GM12874 (cell line): ENCODE measurements around the gene TENM4.

ENCODE experiments used
- CTCF ChIP-seq: IDR thresholded peaks from 2 replicates; pipeline ENCODE4 v1.5.1; 2011; ENCODE audit warnings: low read depth, mild to moderate bottlenecking, control low read depth, low read length, moderate library complexity; ENCODE audit not compliant: insufficient read depth

Gene TENM4

DNA sequence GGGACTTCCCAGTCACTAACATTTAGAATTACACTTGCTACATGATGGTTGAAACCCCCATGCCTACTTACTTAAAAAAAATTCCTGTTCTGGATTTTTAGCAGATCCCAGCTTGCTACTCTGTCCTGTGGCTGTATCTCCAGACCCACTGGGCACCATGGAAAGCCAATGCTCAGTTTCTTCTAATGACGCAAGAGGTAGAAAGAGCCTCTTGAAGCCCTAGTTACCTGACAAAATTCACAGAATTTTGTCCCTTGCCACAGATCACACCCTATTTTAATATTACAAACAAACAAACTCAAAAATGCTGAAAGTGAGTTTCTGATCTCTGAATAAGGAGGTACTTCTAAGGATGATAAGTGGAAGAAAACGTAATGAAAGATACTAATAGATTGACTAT lies 24.3 kb upstream of the TENM4 start:
- no peak for TF ChIP-seq CTCF

- TF ChIP-seq CTCF = no peak
These were observed 21.1 kb upstream of the TENM4 start for GRCh38 chr11:79461666-79462645.

DNA sequence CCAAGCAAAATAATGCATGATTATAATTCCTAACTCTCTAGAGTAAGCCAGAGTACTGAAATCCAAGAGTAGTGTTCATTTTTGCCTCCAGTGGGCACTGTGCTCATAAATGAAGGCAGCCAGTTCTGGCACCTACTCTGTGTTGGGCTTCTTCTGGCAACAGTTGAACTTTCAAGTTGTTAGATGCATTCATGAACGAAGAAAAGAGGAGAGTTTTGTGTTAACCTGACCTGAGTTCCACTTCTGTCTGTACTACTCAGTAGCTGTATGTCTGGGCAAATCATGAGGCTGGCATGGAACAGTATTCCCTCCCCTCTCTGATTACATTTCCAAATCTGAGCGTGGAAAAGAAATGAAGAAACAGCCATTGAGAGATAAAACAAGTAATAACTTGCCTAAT lies 20.3 kb upstream of the TENM4 start:
- peak; percentile 52; the same call in 1 of the 2 replicates for TF ChIP-seq CTCF

GRCh38 chr11:79458709-79459108 lies 17.9 kb upstream of the TENM4 start:
- no peak for TF ChIP-seq CTCF

DNA sequence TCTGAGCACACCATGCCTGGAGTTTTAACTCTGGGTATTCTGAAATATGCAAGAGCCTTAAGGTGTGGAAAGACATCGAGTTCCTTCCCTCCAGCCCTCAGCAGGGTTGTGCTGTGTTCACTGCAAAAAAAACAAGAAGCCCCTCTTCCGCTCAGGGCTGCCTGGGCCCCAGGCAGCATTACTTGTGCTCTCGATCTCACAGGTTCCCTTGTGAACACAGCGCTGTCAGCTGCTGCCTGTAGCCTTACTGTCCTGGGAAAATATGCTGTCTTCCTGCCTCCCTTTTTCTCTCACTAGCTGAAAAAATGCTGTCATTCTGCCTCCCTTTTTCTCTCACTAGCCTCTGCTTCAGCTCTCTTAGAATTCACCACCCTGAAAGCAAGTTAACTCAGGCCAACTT lies 15.7 kb upstream of the TENM4 start:
- no peak for TF ChIP-seq CTCF

DNA sequence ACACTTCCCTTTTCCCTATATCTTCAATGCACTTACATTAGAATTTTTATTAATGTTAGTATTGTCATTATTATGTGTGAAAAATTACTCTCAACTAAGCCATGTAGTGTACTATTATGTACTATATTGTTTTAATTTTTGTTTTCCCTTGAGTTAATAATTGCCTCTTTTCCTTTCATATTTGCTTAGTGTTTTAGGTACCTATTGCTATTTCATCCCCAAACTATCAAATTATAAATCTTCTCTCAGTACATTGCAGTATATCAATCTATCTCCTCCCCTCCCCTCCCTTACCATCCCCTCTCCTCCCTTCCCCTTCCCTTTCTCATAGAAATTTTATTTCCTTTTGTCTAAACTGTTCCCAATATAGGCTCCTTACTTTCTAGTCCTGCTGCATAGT lies 12.8 kb upstream of the TENM4 start:
- TF ChIP-seq CTCF = no peak

DNA sequence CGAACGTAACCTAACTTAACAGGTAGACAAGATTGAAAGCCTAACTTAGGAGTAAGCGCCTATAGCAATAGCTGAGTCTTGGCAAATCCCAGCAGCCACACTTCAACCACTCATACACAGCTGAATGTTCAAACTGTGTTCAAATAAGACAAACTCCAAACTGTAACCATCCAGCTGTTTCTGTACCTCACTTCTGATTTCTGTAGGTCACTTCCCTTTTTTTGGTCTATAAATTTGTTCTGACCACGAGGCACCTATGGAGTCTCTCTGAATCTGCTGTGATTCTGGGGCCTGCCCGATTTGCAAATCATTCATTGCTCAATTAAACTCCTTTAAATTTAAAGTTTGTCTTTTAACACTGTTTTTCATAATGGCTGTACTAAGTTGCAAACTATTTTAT lies 8.2 kb upstream of the TENM4 start:
- TF ChIP-seq CTCF = no peak
